HepG2 (cell line): ENCODE results near the gene NMBR. TPM values are rescaled to one million over a fixed set of nuclear protein-coding genes. Genes with fewer than 3 reads are reported as not detected.
"Not testable (repeated sequence)": the region's sequence is repeated elsewhere in the genome, so short reads cannot be mapped to it uniquely, and the experiment has no call there.

Source experiments
- ATAC-seq: fragments of 200-7000 bp; cut with Tn5 transposase; 3 replicates; pipeline ENCODE4 v1.9.1; 2020; ENCODE audit warnings: mild to moderate bottlenecking, moderate library complexity
- BruUV-seq: library from RNA; stranded (reverse); fragments of 400-500 nt; replicated peaks from 2 replicates; lab custom pipeline; 2021; lab: Mats Ljungman, UMichigan
- CTCF ChIA-PET: fragments of 300-600 bp; formaldehyde crosslinking; extraction: SDS; loops from one replicate; lab custom pipeline; 2021; ENCODE audit warnings: low total read pairs, inconsistent platforms, low intra/inter-chr PET ratio; lab: Yijun Ruan, JAX
- POLR2A ChIA-PET: fragments of 350-600 bp; sonication (Branson Sonifier 250); formaldehyde crosslinking; loops from one replicate; lab custom pipeline; 2020; ENCODE audit warnings: antibody characterized with exemption, inconsistent platforms; lab: Yijun Ruan, JAX
- DNase-seq: peaks from one replicate; pipeline ENCODE4 v3.0.0-alpha.2; 2015; ENCODE audit warnings: low spot score
- FAIRE-seq: peaks from 3 replicates; lab custom pipeline; 2011; peaks lifted over from hg19 to GRCh38; lab: Jason Lieb, UNC
- H2AFZ ChIP-seq: one replicate; pipeline ENCODE4 v1.6.1; 2011; ENCODE audit warnings: low read length, inconsistent platforms
- H3K27ac ChIP-seq: fragments of 300-600 bp; 3 replicates; pipeline ENCODE4 v1.8.0; 2011; ENCODE audit warnings: mixed run types, mild to moderate bottlenecking, mixed read lengths, low read length, inconsistent platforms; ENCODE audit not compliant: insufficient read depth; ENCODE audit errors: extremely low read length
- H3K27me3 ChIP-seq, 2 experiments: fragments of 200-600 bp in 1 of 2; 2 replicates in 1 of 2; 3 replicates in 1 of 2; pipeline versions ENCODE4 v1.6.0 to v1.8.0; 2011; ENCODE audit warnings: low read length in 2 of 2, mild to moderate bottlenecking in 2 of 2, moderate library complexity in 2 of 2, inconsistent platforms in 1 of 2; ENCODE audit not compliant: insufficient read depth in 2 of 2, control insufficient read depth in 1 of 2
- H3K36me3 ChIP-seq, 2 experiments: fragments of 200-600 bp in 1 of 2; replicated peaks in 1 of 2; 2 replicates in 1 of 2; 3 replicates in 1 of 2; pipeline versions ENCODE4 v1.5.1 to v1.8.0; 2011; ENCODE audit warnings: low read length in 2 of 2, inconsistent platforms in 1 of 2; ENCODE audit not compliant: insufficient read depth in 2 of 2, control insufficient read depth in 1 of 2
- H3K4me1 ChIP-seq: 2 replicates; pipeline ENCODE4 v1.5.1; 2012; ENCODE audit warnings: low read length, inconsistent platforms; ENCODE audit not compliant: insufficient read depth
- H3K4me2 ChIP-seq: 2 replicates; pipeline ENCODE4 v1.6.0; 2011; ENCODE audit warnings: low read depth, low read length, inconsistent platforms
- H3K4me3 ChIP-seq, 3 experiments: fragments of 200-600 bp in 1 of 3; sonication (generic), shearing (Covaris generic) in 1 of 3; replicated peaks in 1 of 3; 2 replicates each; pipeline ENCODE4 v1.5.1; 2011 to 2016; ENCODE audit warnings: low read length in 3 of 3, inconsistent platforms in 2 of 3, low read depth in 2 of 3, mild to moderate bottlenecking in 2 of 3, control low read depth in 1 of 3, mixed read lengths in 1 of 3; ENCODE audit not compliant: insufficient read depth in 1 of 3
- H3K79me2 ChIP-seq: one replicate; pipeline ENCODE4 v1.6.1; 2011; ENCODE audit warnings: low read length, inconsistent platforms; ENCODE audit not compliant: insufficient read depth
- H3K9ac ChIP-seq: 2 replicates; pipeline ENCODE4 v1.6.0; 2011; ENCODE audit warnings: mild to moderate bottlenecking, low read depth, low read length, inconsistent platforms; ENCODE audit not compliant: insufficient read depth
- H3K9me3 ChIP-seq: 2 replicates; pipeline ENCODE4 v1.5.1; 2012; ENCODE audit warnings: mild to moderate bottlenecking, low read length
- H4K20me1 ChIP-seq: 2 replicates; pipeline ENCODE4 v1.6.0; 2011; ENCODE audit warnings: inconsistent platforms, mild to moderate bottlenecking, low read length, moderate library complexity; ENCODE audit not compliant: insufficient read depth
- ARNT2 ChIP-seq: sonication (generic); formaldehyde crosslinking; IDR thresholded peaks from 2 replicates; pipeline ENCODE4 v1.8.0; 2022; ENCODE audit warnings: mild to moderate bottlenecking, low read depth, missing genetic modification reagents, moderate library complexity
- ATF7 ChIP-seq, 2 experiments: fragments of 450-650 bp in 1 of 2; sonication (generic) in 1 of 2; formaldehyde crosslinking in 1 of 2; IDR thresholded peaks; 2 replicates each; pipeline versions ENCODE4 v1.4.0 to v1.6.1; 2016 to 2020; ENCODE audit warnings: antibody characterized with exemption in 1 of 2, mild to moderate bottlenecking in 1 of 2, missing genetic modification reagents in 1 of 2
- CREB1 ChIP-seq, 2 experiments: fragments of 450-650 bp in 1 of 2; IDR thresholded peaks; 2 replicates each; pipeline ENCODE4 v1.6.1; 2016 to 2017; ENCODE audit warnings: control low read depth in 1 of 2, mild to moderate bottlenecking in 1 of 2, missing compliant biosample characterization in 1 of 2, missing genetic modification characterization in 1 of 2
- MAFF ChIP-seq: IDR thresholded peaks from 2 replicates; pipeline ENCODE4 v1.6.1; 2011; ENCODE audit warnings: low read depth, low read length, improper control_type of control experiment
- MAFK ChIP-seq, 2 experiments: IDR thresholded peaks in 1 of 2; conservative IDR thresholded peaks in 1 of 2; 2 replicates each; pipeline ENCODE4 v1.6.1; 2011; ENCODE audit warnings: improper control_type of control experiment in 2 of 2, low read length in 2 of 2
- WGBS: methylation state at CpG from one replicate; pipeline ENCODE4 v1.1.6; 2017; ENCODE audit warnings: low lambda C conversion rate; 5-methylcytosine and 5-hydroxymethylcytosine counted together
- in situ Hi-C: cut with HindIII; loops from 2 replicates; pipeline ENCODE4 v1.10.0; 2017; ENCODE audit warnings: low pct_unique_long_range_greater_than_20kb; ENCODE audit not compliant: extremely low pct_ligation_motif_present
- intact Hi-C: fragments of 100-400 bp; cut with micrococcal nuclease; formaldehyde crosslinking; loops from one replicate; pipeline ENCODE4 v1.10.0; 2022; ENCODE audit not compliant: unreplicated experiment
- polyA plus RNA-seq, 8 experiments: library from polyadenylated mRNA; depleted of rRNA in 3 of 8; stranded (reverse) in 7 of 8; unstranded in 1 of 8; fragments of >200 nt; fragmentation: Illumina TruSeq in 4 of 8; extraction: Trizol in 4 of 8; gene quantifications; 2 replicates each; pipeline versions ENCODE4 v1.2.1 to v1.2.3, GENCODE V29; 2011 to 2016; ENCODE audit warnings: low read depth in 4 of 8, missing spikeins in 1 of 8, mixed read lengths in 1 of 8; ENCODE audit not compliant: insufficient read depth in 1 of 8
- total RNA-seq, 5 experiments: library from RNA; depleted of rRNA; stranded (reverse); fragments of >200 nt; fragmentation: Illumina TruSeq; extraction: Trizol; gene quantifications; 2 replicates each; pipeline ENCODE4 v1.2.3, GENCODE V29; 2016; ENCODE audit warnings: low read depth in 1 of 5
- TF ChIP-seq, protein P1 (sequence below): IDR thresholded peaks from 2 replicates; pipeline ENCODE4 v1.6.1; 2012; ENCODE audit warnings: low read depth, low read length, improper control_type of control experiment

Gene NMBR
- total and polyA plus RNA-seq, 2 of the 13 experiments (the other 11 are each of a cell fraction or from before 2014, with no cell fraction given), result not detected

DNA sequence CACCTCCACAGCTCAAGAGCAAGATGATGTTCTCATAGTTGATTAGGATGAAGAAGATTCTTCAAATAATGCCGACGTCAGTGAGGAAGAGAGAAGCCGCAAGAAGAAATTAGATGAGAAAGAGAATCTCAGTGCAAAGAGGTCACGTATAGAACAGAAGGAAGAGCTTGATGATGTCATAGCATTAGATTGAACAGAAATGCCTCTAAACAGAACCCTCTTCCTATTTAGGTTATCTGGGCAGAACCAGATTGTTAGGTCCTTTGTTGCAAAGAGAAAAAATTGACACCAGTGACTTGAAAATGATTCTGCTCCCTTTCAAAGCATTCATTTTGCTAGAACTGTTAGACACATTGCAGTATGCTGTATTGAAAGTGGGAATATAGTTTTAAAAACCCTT is 84.1 kb downstream of the NMBR start:
- BruUV-seq; H3K4me2 ChIP-seq; H2AFZ ChIP-seq; H4K20me1 ChIP-seq; H3K27me3 ChIP-seq; POLR2A ChIA-PET; H3K79me2 ChIP-seq; H3K27ac ChIP-seq; H3K9ac ChIP-seq; intact Hi-C loops; in situ Hi-C loops; ATAC-seq; CTCF ChIA-PET; H3K4me1 ChIP-seq; DNase-seq; H3K36me3 ChIP-seq; H3K9me3 ChIP-seq; H3K4me3 ChIP-seq; TF ChIP-seq CREB1, ATF7 (CRISPR knock-in tag; IDR thresholded peaks at IDR 0.05): not testable (repeated sequence)
- TF ChIP-seq CREB1 (IDR thresholded peaks at IDR 0.05) (peak; percentile 50; the same call in 1 of the 2 replicates), ATF7 (IDR thresholded peaks at IDR 0.05) (peak; percentile 72)
- WGBS, result 12% methylated on average over 4 of the region's 4 CpGs
- FAIRE-seq, result peak; percentile 8

DNA sequence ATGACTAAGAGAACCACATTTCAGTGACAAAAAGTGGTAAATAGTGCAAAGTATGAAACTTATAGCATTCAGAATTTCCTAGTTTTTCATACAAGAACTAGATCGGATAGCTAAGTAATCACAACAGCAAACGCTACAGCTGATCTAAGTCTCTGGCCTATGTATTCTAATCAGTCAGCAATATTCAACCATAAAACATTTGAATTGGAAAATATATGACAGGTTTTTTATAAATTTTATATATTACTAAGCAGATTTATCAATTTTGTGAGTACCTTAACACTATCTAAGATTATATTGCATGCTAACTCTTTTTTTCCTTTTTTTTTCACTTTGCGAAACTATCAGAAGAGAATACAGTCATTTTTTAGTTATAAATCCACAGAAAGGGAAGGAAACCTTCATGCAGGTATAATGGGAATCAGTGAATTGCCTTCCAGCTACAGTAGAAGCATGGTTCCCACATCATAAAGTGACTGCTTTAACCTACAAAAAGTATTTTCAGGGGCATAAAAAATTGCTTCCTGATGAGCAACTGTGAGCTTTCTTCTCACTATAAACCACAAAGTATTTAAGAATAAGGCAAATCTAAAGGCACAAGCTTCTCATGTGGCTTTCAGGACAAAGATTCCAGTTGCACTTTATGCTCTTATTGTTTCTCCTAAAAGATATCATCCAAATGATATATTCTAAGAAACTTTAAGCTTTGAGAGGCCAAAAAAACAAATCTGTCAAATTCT is 88.2 kb downstream of the NMBR start:
- no peak overlapping the region for H3K27ac ChIP-seq
- H3K4me1 ChIP-seq, result no peaks in the 10 kb centered on the region
- H3K9me3 ChIP-seq, result no peaks in the 10 kb centered on the region
- no peak overlapping the region for H3K9ac ChIP-seq
- DNase-seq (no peak), ATAC-seq (no peak), FAIRE-seq (no peak)
- H3K79me2 ChIP-seq, result no peaks in the 10 kb centered on the region
- no peaks in the 10 kb centered on the region for H3K27me3 ChIP-seq
- no peak overlapping the region for H3K4me3 ChIP-seq
- intact Hi-C loops (no loop called here), in situ Hi-C loops (no loop called here)
- TF ChIP-seq MAFF (peak; percentile 50; the same call in 1 of the 2 replicates), MAFK (conservative IDR thresholded peaks at IDR 0.05 in 1 of 2, IDR thresholded peaks at IDR 0.05 in 1 of 2; ENCODE audit: low read length in 2 of 2) (peak; percentile 27 to 44; a peak in 3 of 4 replicates), ARNT2 (CRISPR knock-in tag) (no peak)
- TF ChIP-seq, protein P1, sequence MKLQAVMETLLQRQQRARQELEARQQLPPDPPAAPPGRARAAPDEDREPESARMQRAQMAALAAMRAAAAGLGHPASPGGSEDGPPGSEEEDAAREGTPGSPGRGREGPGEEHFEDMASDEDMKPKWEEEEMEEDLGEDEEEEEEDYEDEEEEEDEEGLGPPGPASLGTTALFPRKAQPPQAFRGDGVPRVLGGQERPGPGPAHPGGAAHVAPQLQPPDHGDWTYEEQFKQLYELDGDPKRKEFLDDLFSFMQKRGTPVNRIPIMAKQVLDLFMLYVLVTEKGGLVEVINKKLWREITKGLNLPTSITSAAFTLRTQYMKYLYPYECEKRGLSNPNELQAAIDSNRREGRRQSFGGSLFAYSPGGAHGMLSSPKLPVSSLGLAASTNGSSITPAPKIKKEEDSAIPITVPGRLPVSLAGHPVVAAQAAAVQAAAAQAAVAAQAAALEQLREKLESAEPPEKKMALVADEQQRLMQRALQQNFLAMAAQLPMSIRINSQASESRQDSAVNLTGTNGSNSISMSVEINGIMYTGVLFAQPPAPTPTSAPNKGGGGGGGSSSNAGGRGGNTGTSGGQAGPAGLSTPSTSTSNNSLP, result no peak
- no peak overlapping the region for H3K4me2 ChIP-seq
- H2AFZ ChIP-seq, result no peak overlapping the region
- BruUV-seq, result no TSS peak
- ChIA-PET POLR2A (no interaction called here), CTCF (no interaction called here)
- H3K36me3 ChIP-seq, result no peaks in the 10 kb centered on the region
- H4K20me1 ChIP-seq, result no peaks in the 10 kb centered on the region
- 15% methylated on average over 3 of the region's 3 CpGs for WGBS
